Measurements from ENCODE around the gene ABCC5. TPM values are rescaled to one million over a fixed set of nuclear protein-coding genes. Genes with fewer than 3 reads are reported as not detected.

ABCC5 gene
- total RNA-seq, 1 donor from 2014 or later: 49.4 TPM

DNA sequence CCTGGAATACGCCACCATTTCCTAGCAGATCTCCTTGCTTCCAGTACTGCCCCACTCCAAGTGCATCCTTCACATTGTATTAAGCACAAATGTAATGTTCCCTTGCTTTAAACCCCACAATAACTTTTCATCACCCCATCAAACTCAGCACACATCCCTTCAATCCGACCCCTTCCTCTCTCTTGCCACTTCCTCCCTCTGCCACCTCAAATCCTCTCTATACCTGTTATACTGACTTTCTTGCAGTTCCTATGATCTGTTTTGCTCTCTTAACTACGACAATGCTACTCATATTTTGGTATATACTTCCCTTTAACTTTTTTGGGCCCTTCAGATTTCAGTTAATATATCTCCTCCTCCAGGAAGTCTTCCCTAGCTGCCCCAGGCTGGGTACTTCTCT lies 147.1 kb downstream of the ABCC5 start:
- intact Hi-C loops (cut with micrococcal nuclease): no loop called here
- TF ChIP-seq, protein P1, sequence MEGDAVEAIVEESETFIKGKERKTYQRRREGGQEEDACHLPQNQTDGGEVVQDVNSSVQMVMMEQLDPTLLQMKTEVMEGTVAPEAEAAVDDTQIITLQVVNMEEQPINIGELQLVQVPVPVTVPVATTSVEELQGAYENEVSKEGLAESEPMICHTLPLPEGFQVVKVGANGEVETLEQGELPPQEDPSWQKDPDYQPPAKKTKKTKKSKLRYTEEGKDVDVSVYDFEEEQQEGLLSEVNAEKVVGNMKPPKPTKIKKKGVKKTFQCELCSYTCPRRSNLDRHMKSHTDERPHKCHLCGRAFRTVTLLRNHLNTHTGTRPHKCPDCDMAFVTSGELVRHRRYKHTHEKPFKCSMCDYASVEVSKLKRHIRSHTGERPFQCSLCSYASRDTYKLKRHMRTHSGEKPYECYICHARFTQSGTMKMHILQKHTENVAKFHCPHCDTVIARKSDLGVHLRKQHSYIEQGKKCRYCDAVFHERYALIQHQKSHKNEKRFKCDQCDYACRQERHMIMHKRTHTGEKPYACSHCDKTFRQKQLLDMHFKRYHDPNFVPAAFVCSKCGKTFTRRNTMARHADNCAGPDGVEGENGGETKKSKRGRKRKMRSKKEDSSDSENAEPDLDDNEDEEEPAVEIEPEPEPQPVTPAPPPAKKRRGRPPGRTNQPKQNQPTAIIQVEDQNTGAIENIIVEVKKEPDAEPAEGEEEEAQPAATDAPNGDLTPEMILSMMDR (IDR thresholded peaks at IDR 0.05; ENCODE audit: borderline replicate concordance): no peak
- no peak for DNase-seq
- Histone ChIP-seq H3K27me3 (ENCODE audit: low read depth) (no peaks in the 10 kb centered on the region), H3K4me1 (peaks cover 12% of the 10 kb centered on the region), H3K27ac (replicated peaks) (no peak overlapping the region), H3K9me3 (replicated peaks) (no peaks in the 10 kb centered on the region), H3K4me3 (no peak overlapping the region), H3K36me3 (peaks cover 24% of the 10 kb centered on the region)

Small RNA genes lying within 50 kb of the gene (microRNA-seq; reads per million reads assigned to microRNA genes)
- gene MIR4448: not detected

Other genes with a start within 250 kb of the ABCC5 start
- gene MAP6D1, start 192.3 kb downstream of the ABCC5 start, total RNA-seq: 2.4 TPM
- 52.8 TPM for gene PARL, start 133.0 kb downstream of the ABCC5 start, total RNA-seq
- not detected for gene HTR3D, start 13.9 kb upstream of the ABCC5 start, total RNA-seq
- gene HTR3C, start 35.2 kb upstream of the ABCC5 start, total RNA-seq: not detected
- not detected for gene HTR3E, start 79.2 kb upstream of the ABCC5 start, total RNA-seq
- 32.1 TPM for gene EIF2B5, start 117.5 kb upstream of the ABCC5 start, total RNA-seq
- 63.5 TPM for gene DVL3, start 137.5 kb upstream of the ABCC5 start, total RNA-seq
- gene AP2M1, start 157.0 kb upstream of the ABCC5 start, total RNA-seq: 336 TPM
- 70.2 TPM for gene ABCF3, start 168.3 kb upstream of the ABCC5 start, total RNA-seq
- gene VWA5B2, start 211.7 kb upstream of the ABCC5 start, total RNA-seq: not detected
- 16.1 TPM for gene ALG3, start 231.1 kb upstream of the ABCC5 start, total RNA-seq
- gene EEF1AKMT4, start 231.8 kb upstream of the ABCC5 start, total RNA-seq: 1.6 TPM
- gene CAMK2N2, start 243.7 kb upstream of the ABCC5 start, total RNA-seq: 0.16 TPM

Data from left ventricle myocardium inferior (tissue), 1 donor.